Small intestine (tissue), 7 donors: ENCODE measurements around the gene OR2AJ1. TPM values are rescaled to one million over a fixed set of nuclear protein-coding genes. Genes with fewer than 3 reads are reported as not detected.

Experiments used
- DNase-seq, 2 donors: peaks; one replicate each; pipeline versions ENCODE4 v3.0.0 to v3.0.0-alpha.2; 2013
- FAIRE-seq: peaks from 2 replicates; lab custom pipeline; 2012; peaks lifted over from hg19 to GRCh38; lab: Jason Lieb, UNC
- H3K27ac ChIP-seq, 3 donors: one replicate each; pipeline ENCODE4 v1.5.1; 2013; ENCODE audit warnings: low read length in 2 of 3, mild to moderate bottlenecking in 2 of 3, control low read depth in 1 of 3, inconsistent platforms in 1 of 3, low read depth in 1 of 3, moderate library complexity in 1 of 3
- H3K27me3 ChIP-seq, 3 donors: one replicate each; pipeline ENCODE4 v1.6.1; 2013; ENCODE audit warnings: low read length in 3 of 3, inconsistent platforms in 1 of 3; ENCODE audit not compliant: control insufficient read depth in 3 of 3, insufficient read depth in 3 of 3
- H3K36me3 ChIP-seq, 3 donors: one replicate each; pipeline ENCODE4 v1.6.1; 2013; ENCODE audit warnings: low read length in 3 of 3, inconsistent platforms in 1 of 3, low read depth in 1 of 3, mild to moderate bottlenecking in 1 of 3, moderate library complexity in 1 of 3; ENCODE audit not compliant: control insufficient read depth in 3 of 3, insufficient read depth in 2 of 3
- H3K4me1 ChIP-seq, 3 donors: one replicate each; pipeline ENCODE4 v1.6.1; 2013; ENCODE audit warnings: low read length in 2 of 3, inconsistent platforms in 1 of 3, low read depth in 1 of 3, mild to moderate bottlenecking in 1 of 3, moderate library complexity in 1 of 3; ENCODE audit not compliant: control insufficient read depth in 3 of 3, insufficient read depth in 2 of 3
- H3K4me3 ChIP-seq, 3 donors: one replicate each; pipeline ENCODE4 v1.5.1; 2013; ENCODE audit warnings: low read length in 3 of 3, control low read depth in 1 of 3, inconsistent platforms in 1 of 3, low read depth in 1 of 3, mild to moderate bottlenecking in 1 of 3, moderate library complexity in 1 of 3
- H3K9me3 ChIP-seq, 2 donors: one replicate each; pipeline ENCODE4 v1.6.1; 2013; ENCODE audit warnings: low read depth in 1 of 2, low read length in 1 of 2; ENCODE audit not compliant: control insufficient read depth in 2 of 2, insufficient read depth in 1 of 2
- WGBS, 3 donors: extraction: QIAGEN DNeasy Blood & Tissue Kit; methylation state at CpG; one replicate each; pipeline ENCODE4 v1.1.7; 2013; 5-methylcytosine and 5-hydroxymethylcytosine counted together
- polyA plus RNA-seq, 4 donors: library from polyadenylated mRNA; stranded (reverse) in 3 of 4; unstranded in 1 of 4; fragments of 200-250 nt in 3 of 4; fragments of 120-200 nt in 1 of 4; gene quantifications; one replicate each; pipeline versions ENCODE4 v1.2.1 to v1.2.3, GENCODE V29; 2013
- donor health status: healthy with polysubstance abuse.
- donor health status: control.
- donor health status: control.
- donor health status: Bipolar disorder and iron deficiency.
- donor health status: healthy.

The OR2AJ1 gene
- polyA plus RNA-seq, 4 donors: not detected

GRCh38 chr1:247906504-247907047, 18.1 kb upstream of the OR2AJ1 start:
- DNase-seq (peak in 1 of 2 donors; percentile 2), FAIRE-seq (no peak)
- H3K4me1 ChIP-seq: no peaks in the 10 kb centered on the region
- H3K27me3 ChIP-seq: no peaks in the 10 kb centered on the region
- H3K9me3 ChIP-seq: peaks cover 0 to 23% of the 10 kb centered on the region in 2 donors
- WGBS, 3 donors: 41 to 51% (median 42%) methylated on average over 7 of the region's 7 CpGs
- no peak overlapping the region for H3K4me3 ChIP-seq
- no peak overlapping the region for H3K27ac ChIP-seq
- no peaks in the 10 kb centered on the region for H3K36me3 ChIP-seq

- Histone ChIP-seq H3K4me1 (no peaks in the 10 kb centered on the region), H3K36me3 (no peaks in the 10 kb centered on the region), H3K27ac (no peak overlapping the region), H3K4me3 (no peak overlapping the region), H3K9me3 (peaks cover 0 to 23% of the 10 kb centered on the region in 2 donors), H3K27me3 (no peaks in the 10 kb centered on the region)
- DNase-seq (no peak), FAIRE-seq (no peak)
- 74 to 79% (median 79%) methylated on average over 5 of the region's 5 CpGs for WGBS, 3 donors
These were observed 15.9 kb upstream of the OR2AJ1 start for GRCh38 chr1:247908766-247909165.

GRCh38 chr1:247913786-247914185, 10.9 kb upstream of the OR2AJ1 start:
- Histone ChIP-seq H3K4me1 (no peaks in the 10 kb centered on the region), H3K9me3 (peaks cover 0 to 8% of the 10 kb centered on the region in 2 donors), H3K27ac (no peak overlapping the region), H3K4me3 (no peak overlapping the region), H3K27me3 (no peaks in the 10 kb centered on the region), H3K36me3 (no peaks in the 10 kb centered on the region)
- FAIRE-seq (no peak), DNase-seq (no peak)
- WGBS, 3 donors: 71 to 79% (median 72%) methylated on average over 2 of the region's 2 CpGs

GRCh38 chr1:247914941-247915662, 9.6 kb upstream of the OR2AJ1 start:
- DNase-seq: no peak
- Histone ChIP-seq H3K36me3 (no peaks in the 10 kb centered on the region), H3K27ac (no peak overlapping the region), H3K9me3 (peaks cover 0 to 8% of the 10 kb centered on the region in 2 donors), H3K4me1 (no peaks in the 10 kb centered on the region), H3K4me3 (no peak overlapping the region), H3K27me3 (no peaks in the 10 kb centered on the region)
- 61 to 65% (median 64%) methylated on average over 4 of the region's 4 CpGs for WGBS, 3 donors
- FAIRE-seq: no peak

- Histone ChIP-seq H3K4me1 (no peaks in the 10 kb centered on the region), H3K4me3 (no peak within 1 kb of the TSS), H3K36me3 (no peaks in the 10 kb centered on the region), H3K27ac (no peak within 1 kb of the TSS), H3K9me3 (peaks cover 0 to 5% of the 10 kb centered on the region in 2 donors), H3K27me3 (no peaks in the 10 kb centered on the region)
- no peak for DNase-seq
- WGBS, 3 donors: 82 to 95% (median 94%) methylated on average over 2 of the region's 2 CpGs
- FAIRE-seq: no peak
These were observed 4.7 kb upstream of the OR2AJ1 start, which contains the start of gene OR2T8 for GRCh38 chr1:247919952-247920351. TSS of gene OR2T8 (plus strand) at chr1:247920252. CDS start at chr1:247921018, 766 bp downstream.

- H3K36me3 ChIP-seq: no peaks in the 10 kb centered on the region
- H3K27ac ChIP-seq: no peak overlapping the region
- H3K9me3 ChIP-seq: peaks cover 0 to 4% of the 10 kb centered on the region in 2 donors
- DNase-seq (no peak), FAIRE-seq (no peak)
- 56 to 75% (median 70%) methylated on average over 3 of the region's 3 CpGs for WGBS, 3 donors
- H3K27me3 ChIP-seq: no peaks in the 10 kb centered on the region
- no peaks in the 10 kb centered on the region for H3K4me1 ChIP-seq
- no peak overlapping the region for H3K4me3 ChIP-seq
These were observed 748 bp upstream of the OR2AJ1 start for GRCh38 chr1:247923941-247924340.

- no peak overlapping the region for H3K27ac ChIP-seq
- peaks cover 0 to 14% of the 10 kb centered on the region in 2 donors for H3K9me3 ChIP-seq
- no peak overlapping the region for H3K4me3 ChIP-seq
- no peaks in the 10 kb centered on the region for H3K27me3 ChIP-seq
- no peaks in the 10 kb centered on the region for H3K4me1 ChIP-seq
- H3K36me3 ChIP-seq: no peaks in the 10 kb centered on the region
- WGBS, 3 donors: 94 to 96% (median 95%) methylated on average over 8 of the region's 8 CpGs
- FAIRE-seq (no peak), DNase-seq (no peak)
These were observed 9.3 kb downstream of the OR2AJ1 start for GRCh38 chr1:247933989-247934388.

- 93 to 95% (median 94%) methylated on average over 9 of the region's 9 CpGs for WGBS, 3 donors
- no peaks in the 10 kb centered on the region for H3K27me3 ChIP-seq
- no peak overlapping the region for H3K27ac ChIP-seq
- no peaks in the 10 kb centered on the region for H3K36me3 ChIP-seq
- no peak for FAIRE-seq
- no peak for DNase-seq
- H3K9me3 ChIP-seq: peaks cover 0 to 14% of the 10 kb centered on the region in 2 donors
- no peak overlapping the region for H3K4me3 ChIP-seq
- no peaks in the 10 kb centered on the region for H3K4me1 ChIP-seq
These were observed 11.1 kb downstream of the OR2AJ1 start for GRCh38 chr1:247935781-247936180.
